ENCODE measurements around the gene COMT.

The COMT gene

GRCh38 chr22:19990609-19991394 is 49.2 kb downstream of the COMT start:
- TF ChIP-seq FOXM1 (IDR thresholded peaks at IDR 0.05; ENCODE audit: borderline replicate concordance) (no peak), ELF4 (IDR thresholded peaks at IDR 0.05) (no peak), ZNF384 (IDR thresholded peaks at IDR 0.05) (no peak), BHLHE40 (IDR thresholded peaks at IDR 0.05; ENCODE audit: borderline replicate concordance) (no peak), NFRKB (IDR thresholded peaks at IDR 0.05) (no peak)
- DNase-seq (ENCODE audit: extremely low spot score) = no peak
- ChIA-PET CTCF (no interaction called here), POLR2A (no interaction called here)

- TF ChIP-seq FOXA1 (IDR thresholded peaks at IDR 0.05) (no peak), ELF4 (IDR thresholded peaks at IDR 0.05) (no peak), SP1 (IDR thresholded peaks at IDR 0.05) (no peak), BHLHE40 (IDR thresholded peaks at IDR 0.05; ENCODE audit: borderline replicate concordance) (no peak), FOXK2 (IDR thresholded peaks at IDR 0.05) (no peak), LEF1 (IDR thresholded peaks at IDR 0.05; ENCODE audit: borderline replicate concordance) (no peak), ZNF384 (IDR thresholded peaks at IDR 0.05) (no peak), FOXM1 (IDR thresholded peaks at IDR 0.05; ENCODE audit: borderline replicate concordance) (no peak), ARNT (IDR thresholded peaks at IDR 0.05) (no peak)
- ChIA-PET CTCF (no interaction called here), POLR2A (no interaction called here)
- no peak for DNase-seq (ENCODE audit: extremely low spot score)
These were observed 49.7 kb downstream of the COMT start for GRCh38 chr22:19991395-19991644.

DNA sequence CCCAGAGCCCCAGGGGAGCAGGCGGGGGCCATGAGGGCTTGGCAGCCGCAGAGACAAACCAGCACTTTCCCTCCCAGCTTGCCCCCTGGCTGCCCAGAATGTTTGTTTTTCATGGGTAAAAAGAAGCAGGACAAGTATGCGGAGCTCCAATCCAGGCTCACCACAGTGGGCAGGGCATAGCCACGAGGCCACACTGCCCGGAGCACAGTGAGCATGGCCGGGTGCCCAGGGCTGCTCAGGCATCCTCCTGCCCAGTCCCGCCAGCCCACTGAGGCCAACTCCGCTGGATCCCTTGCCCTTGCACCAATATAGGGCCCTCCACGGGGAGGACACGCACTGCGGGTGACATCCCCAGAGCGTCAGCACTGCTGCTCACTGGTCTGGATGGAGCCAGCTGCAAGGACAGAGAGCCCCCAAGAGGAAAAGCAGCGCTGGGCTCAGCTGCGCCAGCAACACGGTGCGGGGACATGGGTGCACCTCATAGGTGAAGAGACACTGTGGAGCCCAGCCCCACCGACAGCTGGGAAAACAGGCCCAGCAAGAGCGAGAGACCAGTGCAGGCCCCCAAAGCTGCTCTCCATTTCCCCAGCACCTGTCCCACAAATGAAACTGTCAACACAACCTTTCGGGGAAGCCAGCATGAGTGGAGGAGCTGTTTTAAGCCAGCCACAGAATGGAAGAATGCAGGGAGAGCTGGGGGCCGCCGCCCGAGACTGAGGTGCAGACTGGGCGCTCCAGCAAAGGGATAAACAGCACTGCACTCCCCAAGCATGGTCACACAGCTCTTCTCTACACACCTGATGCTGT is 50.3 kb downstream of the COMT start:
- TF ChIP-seq PKNOX1 (IDR thresholded peaks at IDR 0.05) (no peak), ARNT (IDR thresholded peaks at IDR 0.05) (no peak), FOXK2 (IDR thresholded peaks at IDR 0.05) (no peak), NFRKB (IDR thresholded peaks at IDR 0.05) (no peak), ZNF384 (IDR thresholded peaks at IDR 0.05) (no peak)
- CTCF ChIA-PET = no interaction called here
- POLR2A ChIA-PET = no interaction called here
- no peak for DNase-seq (ENCODE audit: extremely low spot score)

DNA sequence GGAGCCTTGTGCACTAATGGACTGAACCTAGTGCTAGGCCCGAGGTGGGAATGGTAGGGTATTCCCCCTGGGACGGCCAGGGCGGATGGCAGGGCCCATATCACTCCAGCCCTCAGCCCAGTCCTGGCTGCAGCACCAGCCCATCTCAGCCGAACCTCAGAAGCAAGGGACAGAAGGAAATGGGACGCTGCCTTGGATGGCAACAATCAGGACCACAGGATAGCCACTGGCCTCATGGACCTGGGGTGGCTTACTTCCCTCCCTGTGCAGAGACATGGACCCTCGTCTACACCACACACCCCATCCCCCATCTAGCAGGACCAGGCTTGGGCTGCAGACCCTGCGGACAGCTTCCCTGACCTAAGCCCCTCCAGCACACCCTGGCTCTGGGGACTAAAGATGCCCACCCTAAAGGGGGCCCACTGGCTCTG is 50.9 kb downstream of the COMT start:
- TF ChIP-seq FOXK2 (IDR thresholded peaks at IDR 0.05) (no peak), SP1 (IDR thresholded peaks at IDR 0.05) (no peak), L3MBTL2 (conservative IDR thresholded peaks at IDR 0.05) (no peak), NFRKB (IDR thresholded peaks at IDR 0.05) (no peak), CTBP1 (IDR thresholded peaks at IDR 0.05; ENCODE audit: borderline replicate concordance) (no peak), FOXM1 (IDR thresholded peaks at IDR 0.05; ENCODE audit: borderline replicate concordance) (no peak), PKNOX1 (IDR thresholded peaks at IDR 0.05) (no peak), SUZ12 (IDR thresholded peaks at IDR 0.05) (no peak), ELF4 (IDR thresholded peaks at IDR 0.05) (no peak), FOXA1 (IDR thresholded peaks at IDR 0.05) (no peak), ZNF384 (IDR thresholded peaks at IDR 0.05) (no peak), HDGF (IDR thresholded peaks at IDR 0.05; ENCODE audit: borderline replicate concordance) (no peak), ARNT (IDR thresholded peaks at IDR 0.05) (no peak), TARDBP (IDR thresholded peaks at IDR 0.05) (no peak), LEF1 (IDR thresholded peaks at IDR 0.05; ENCODE audit: borderline replicate concordance) (no peak), BHLHE40 (IDR thresholded peaks at IDR 0.05; ENCODE audit: borderline replicate concordance) (no peak)
- POLR2A ChIA-PET = no interaction called here
- CTCF ChIA-PET = no interaction called here
- DNase-seq (ENCODE audit: extremely low spot score) = no peak

GRCh38 chr22:19992921-19993355 is 51.4 kb downstream of the COMT start:
- no peak for TF ChIP-seq ZNF384 (IDR thresholded peaks at IDR 0.05)
- POLR2A ChIA-PET = no interaction called here
- DNase-seq (ENCODE audit: extremely low spot score) = no peak
- CTCF ChIA-PET = no interaction called here

DNA sequence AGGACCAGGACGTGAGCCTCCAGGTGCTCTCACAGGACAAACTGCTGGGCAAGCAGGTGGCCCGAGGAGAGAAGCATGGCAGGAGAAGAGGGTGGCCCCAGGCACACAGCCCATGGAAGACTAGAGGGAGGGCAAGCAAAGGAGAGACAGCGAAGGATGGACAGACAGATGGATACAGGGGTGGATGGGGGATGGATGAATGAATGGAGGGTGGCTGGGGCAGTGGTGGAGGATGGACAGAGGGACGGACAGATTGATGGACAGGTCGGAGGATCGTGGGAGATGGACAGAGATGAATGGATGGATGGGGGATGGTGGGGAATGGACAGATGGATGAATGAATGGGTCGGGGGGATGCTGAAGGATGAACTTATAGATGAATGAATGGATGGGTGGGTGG is 52.4 kb downstream of the COMT start:
- ChIA-PET POLR2A (no interaction called here), CTCF (no interaction called here)
- TF ChIP-seq BHLHE40 (IDR thresholded peaks at IDR 0.05; ENCODE audit: borderline replicate concordance) (no peak), ELF4 (IDR thresholded peaks at IDR 0.05) (no peak), TARDBP (IDR thresholded peaks at IDR 0.05) (no peak), FOXM1 (IDR thresholded peaks at IDR 0.05; ENCODE audit: borderline replicate concordance) (no peak), NFRKB (IDR thresholded peaks at IDR 0.05) (no peak), HDGF (IDR thresholded peaks at IDR 0.05; ENCODE audit: borderline replicate concordance) (no peak), ZNF384 (IDR thresholded peaks at IDR 0.05) (no peak), CTBP1 (IDR thresholded peaks at IDR 0.05; ENCODE audit: borderline replicate concordance) (no peak), FOXK2 (IDR thresholded peaks at IDR 0.05) (no peak), FOXA1 (IDR thresholded peaks at IDR 0.05) (no peak), SUZ12 (IDR thresholded peaks at IDR 0.05) (no peak)
- DNase-seq (ENCODE audit: extremely low spot score) = no peak

- ChIA-PET CTCF (no interaction called here), POLR2A (no interaction called here)
- DNase-seq (ENCODE audit: extremely low spot score) = no peak
- TF ChIP-seq ARNT (IDR thresholded peaks at IDR 0.05) (no peak), ZNF384 (IDR thresholded peaks at IDR 0.05) (no peak), FOXA1 (IDR thresholded peaks at IDR 0.05) (no peak), FOXK2 (IDR thresholded peaks at IDR 0.05) (no peak), PKNOX1 (IDR thresholded peaks at IDR 0.05) (no peak), SP1 (IDR thresholded peaks at IDR 0.05) (no peak), ELF4 (IDR thresholded peaks at IDR 0.05) (no peak), SUZ12 (IDR thresholded peaks at IDR 0.05) (no peak), LEF1 (IDR thresholded peaks at IDR 0.05; ENCODE audit: borderline replicate concordance) (no peak), FOXM1 (IDR thresholded peaks at IDR 0.05; ENCODE audit: borderline replicate concordance) (no peak), HDGF (IDR thresholded peaks at IDR 0.05; ENCODE audit: borderline replicate concordance) (no peak), CTBP1 (IDR thresholded peaks at IDR 0.05; ENCODE audit: borderline replicate concordance) (no peak), TARDBP (IDR thresholded peaks at IDR 0.05) (no peak), BHLHE40 (IDR thresholded peaks at IDR 0.05; ENCODE audit: borderline replicate concordance) (no peak)
These were observed 53.5 kb downstream of the COMT start for GRCh38 chr22:19994851-19995610.

All from HEK293T (cell line).